NCI-H1694 (cell line): ENCODE data around the gene MPPE1.
A peak's percentile ranks its signal among the peaks of the same experiment; 100 is the strongest.

Source experiments
- DNase-seq: peaks from one replicate; lab custom pipeline; 2025; lab: John Stamatoyannopoulos, UW

Gene MPPE1

DNA sequence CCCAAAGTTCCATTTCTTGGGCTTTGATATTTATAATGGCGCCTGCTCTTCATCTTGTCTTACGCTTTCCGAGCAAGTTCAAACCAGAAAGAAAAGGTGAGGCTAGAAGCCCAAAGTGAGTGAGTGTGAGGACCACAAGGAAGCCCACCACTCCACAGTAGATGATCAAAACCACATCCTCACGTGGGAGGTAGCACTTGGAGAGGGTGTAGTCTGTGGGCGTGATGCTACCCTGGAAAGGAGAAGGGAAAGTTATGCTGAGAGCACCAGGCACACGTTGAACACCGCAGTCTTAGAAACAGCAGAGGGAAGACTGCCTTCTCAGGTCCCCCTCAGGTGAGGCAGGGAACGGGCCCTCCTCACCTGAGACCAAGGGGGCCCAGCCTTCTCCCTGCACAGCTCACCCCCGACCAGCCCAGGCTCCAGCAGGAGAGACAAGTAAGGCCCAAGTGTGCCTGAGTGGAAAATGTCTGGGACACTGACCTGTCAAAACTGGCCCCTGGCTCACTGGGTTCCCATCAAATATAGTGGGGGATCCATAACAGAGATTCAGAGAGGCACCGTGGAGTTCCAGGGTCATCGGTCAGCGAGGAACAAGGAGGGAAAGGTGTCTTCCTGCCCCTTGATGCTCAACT lies 23.6 kb downstream of the MPPE1 start:
- DNase-seq: no peak

DNA sequence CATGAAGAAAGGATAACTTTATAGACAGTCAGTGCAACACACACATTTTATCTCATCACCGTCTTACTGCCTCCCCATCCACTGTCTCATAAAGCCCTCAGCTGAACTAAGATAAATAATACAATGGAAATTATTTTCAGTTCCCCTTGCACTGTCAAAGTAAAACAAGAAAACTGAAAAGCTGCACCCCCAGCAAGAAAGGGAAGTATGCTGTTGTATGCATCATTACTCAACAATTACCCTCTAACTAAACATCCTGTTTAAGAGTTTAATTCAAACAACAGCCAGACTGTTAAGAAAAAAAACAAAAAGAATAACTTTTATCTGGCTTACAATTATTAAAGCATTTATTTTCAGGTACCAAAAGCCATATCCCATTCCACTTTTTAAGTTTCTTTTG lies 25.0 kb downstream of the MPPE1 start:
- no peak for DNase-seq

DNA sequence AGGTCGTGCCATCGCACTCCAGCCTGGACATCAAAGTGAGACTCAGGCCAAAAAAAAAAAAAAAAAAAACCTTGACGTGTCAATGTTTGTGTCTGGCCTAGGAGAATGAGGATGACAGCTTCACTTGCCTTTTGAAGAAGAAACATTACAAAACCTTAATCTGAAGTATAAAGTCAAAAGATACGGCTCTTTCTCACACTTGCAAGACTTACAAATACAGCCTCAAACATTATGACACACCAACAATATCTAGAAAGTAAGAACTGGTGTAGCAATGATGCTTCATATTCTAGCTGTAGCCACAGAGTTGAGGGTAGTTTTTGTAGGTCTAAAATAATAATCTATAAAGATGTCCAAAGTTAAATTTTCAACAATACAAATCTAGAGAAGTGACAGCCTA lies 25.5 kb downstream of the MPPE1 start:
- no peak for DNase-seq

DNA sequence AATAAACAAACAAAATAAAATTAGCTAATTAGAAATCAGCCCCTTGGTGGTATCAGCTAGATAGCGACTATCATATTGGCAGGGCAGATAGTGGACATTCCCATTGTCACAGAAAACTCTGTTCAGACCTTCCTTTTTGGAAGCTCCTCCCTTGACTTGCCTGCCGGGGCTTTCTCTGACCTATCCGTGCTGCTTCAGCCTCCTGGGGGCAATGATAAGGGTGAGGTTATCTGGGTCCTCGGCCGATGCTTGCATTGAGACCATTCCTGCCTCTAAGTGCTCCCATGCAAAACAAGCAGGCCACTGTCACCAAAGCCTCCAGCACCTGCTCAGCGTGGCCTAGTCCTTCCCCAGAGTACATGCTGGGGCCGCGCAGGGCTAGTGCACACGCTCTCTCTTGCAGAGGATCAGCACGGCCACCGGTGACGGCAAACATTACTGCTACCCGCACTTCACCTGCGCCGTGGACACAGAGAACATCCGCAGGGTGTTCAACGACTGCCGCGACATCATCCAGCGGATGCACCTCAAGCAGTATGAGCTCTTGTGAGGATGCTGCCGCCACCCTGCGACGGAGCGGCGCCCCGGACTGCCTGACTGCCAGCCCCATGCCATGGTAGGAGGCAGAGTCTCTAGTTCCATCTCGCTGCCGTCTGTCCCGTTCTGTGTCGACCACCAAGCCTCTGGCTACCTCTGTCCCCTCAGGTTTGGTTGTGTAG lies 27.4 kb downstream of the MPPE1 start:
- no peak for DNase-seq

DNA sequence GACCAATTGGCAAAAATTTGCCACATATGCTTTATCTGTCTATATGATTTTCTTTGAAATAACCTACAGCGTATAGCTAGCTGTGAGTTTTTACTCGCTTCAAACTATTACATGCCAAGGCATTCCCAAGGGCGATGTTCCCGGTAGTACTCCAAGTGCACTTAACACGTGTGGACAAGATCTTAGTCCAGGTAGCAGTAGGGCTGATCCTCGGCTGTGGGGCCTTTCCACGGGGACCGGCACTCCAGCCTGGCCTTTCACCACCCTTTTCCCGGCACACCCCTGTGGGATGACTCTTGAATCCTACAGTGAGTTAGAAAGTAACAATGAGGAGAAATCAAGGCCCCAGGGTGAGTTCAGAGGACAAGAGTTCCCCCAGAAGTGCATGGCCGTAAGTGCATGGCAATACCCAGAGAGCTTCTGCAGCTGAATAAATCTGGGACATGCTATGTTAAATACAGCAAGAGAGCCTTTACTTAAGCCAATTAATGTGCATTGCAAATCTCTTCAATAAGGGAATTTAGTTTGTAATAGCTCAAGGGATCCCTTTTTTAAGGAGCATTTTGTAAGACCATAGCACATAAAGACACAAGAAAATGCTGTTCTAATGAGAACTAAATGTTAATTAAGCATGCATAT lies 30.5 kb downstream of the MPPE1 start:
- DNase-seq: no peak

DNA sequence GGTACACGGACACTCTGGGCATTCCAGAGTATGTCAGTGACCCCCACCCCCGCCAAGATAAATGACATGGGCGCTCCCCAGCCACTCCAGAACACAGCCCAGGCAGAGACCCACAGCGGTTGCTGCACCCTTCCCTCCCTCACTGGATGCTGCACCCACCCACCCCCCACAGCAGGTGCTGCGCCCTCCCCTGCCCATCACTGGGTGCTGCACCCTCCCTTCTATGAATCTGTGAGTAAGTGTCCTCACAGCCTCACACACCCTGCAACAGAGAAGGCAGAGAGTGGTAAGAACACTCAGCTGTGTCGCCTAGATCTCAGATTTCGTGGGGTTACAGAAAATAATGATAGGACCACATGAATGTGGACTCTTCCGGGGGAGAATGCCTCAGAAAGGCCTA lies 33.4 kb downstream of the MPPE1 start:
- no peak for DNase-seq

DNA sequence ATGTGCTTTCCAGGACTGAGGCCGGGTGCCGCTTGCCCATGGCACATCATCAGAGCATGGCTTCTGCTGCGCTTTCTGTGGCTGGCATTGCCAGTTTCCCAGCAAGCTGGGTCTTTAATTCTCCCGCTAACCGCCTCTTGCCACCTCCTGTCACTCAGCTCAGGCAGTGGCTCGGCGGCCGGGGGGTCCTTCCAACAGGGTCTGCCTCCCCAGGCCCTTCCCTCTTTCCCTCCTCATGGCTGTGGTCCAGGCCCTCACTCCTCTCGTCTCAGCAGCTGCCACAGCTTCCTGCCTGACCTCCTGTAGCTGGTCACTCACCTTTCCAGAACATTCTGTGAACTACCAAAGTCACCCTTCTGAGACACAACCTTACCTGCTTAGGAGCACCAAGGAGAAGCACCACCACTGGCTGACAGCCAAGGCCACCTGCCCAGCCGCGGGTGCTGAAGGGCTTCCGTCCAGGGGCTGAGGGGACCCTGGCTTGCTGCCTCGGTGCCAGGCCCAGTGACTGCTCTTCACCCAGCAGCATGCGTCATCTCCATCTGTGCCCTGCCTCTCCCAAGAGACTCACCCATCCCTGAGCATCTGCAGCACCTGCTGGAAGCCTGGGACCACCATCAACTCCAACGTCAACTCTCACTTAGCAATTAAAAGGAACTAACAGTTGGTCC lies 34.3 kb downstream of the MPPE1 start:
- peak; percentile 50 for DNase-seq

DNA sequence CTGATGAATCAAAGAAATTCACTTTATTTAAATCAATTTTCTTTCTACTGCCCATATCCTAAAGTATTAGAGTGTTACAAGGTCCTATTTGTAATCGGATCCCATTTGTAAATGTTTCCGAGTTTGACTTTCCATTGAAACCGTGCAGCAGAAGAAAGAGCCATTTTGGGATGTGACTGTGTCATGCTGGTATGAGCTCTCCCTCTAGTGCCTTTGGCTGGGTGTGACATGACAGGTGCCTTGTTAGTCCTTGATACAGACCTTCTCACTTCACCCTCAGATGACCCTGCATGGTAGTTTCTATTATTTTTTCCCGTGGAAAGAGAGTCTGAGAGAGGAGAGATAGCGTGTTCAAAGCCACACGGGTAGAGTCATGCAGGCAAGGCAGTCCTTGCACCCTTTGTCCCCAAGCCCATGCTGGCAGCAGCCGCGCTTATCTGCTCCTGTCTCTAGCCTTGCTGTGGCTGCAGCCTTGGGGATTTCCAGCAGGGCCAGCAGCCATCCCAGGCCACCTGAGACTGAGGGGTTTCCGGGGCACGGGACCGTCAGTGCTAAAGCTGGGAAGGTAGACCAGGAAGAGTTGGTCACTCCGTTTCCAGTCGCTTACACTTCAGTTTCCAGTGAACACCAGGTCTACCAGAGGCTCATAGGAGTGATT lies 35.5 kb downstream of the MPPE1 start:
- peak; percentile 5 for DNase-seq

DNA sequence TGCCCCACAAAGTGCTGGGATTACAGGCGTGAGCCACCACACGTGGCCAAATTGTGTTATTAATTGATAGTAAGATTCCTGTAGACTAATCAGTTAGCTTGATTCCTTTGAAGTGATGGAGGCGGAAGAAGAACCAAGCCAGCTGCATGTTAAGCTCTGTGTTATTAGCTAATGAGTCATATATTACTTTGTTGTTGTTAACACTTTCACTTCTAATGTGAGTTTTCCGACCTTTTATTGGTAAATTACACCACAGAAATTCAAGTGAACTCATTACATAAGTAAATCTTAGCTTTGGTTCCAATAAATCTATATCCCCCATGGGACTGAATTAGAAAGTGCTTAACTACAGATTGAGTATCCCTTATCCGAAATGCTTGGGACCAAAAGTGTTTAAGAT lies 36.6 kb downstream of the MPPE1 start:
- no peak for DNase-seq

DNA sequence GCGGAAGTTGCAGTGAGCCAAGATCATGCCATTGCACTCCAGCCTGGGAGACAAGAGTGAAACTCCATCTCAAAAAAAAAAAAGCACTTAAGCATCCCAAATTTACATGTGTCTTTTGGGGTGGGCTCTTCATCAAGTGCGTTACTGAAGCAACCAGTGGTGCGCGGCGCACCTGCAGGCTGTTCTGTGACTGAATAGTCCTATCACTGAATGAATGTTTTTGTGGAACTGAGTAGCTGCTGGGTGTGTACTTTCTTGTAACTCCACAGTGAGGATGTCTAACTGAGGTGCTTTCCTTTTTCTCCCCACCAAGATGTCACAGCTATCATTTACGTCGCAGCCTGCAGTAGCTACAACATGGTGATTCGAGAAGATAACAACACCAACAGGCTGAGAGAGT lies 39.9 kb downstream of the MPPE1 start:
- DNase-seq: no peak

DNA sequence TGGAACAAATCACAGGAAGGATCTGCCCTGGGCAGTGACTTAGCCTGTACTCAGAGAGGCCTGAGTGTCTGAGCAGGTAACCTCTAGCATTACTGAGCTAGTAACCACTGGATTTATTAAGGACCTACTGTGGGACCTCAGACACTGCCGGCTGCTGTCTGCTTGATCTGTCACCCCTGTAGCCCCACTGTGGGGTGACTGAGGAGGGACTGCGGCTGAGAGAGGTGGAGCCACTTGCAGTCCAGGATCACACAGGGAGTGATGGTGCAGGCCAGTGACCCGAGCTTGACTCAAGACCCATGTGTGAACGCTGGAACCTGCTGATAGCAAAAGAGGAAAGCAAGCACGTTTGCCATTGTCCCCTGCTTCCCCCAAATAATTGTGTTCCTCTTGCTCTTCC lies 41.4 kb downstream of the MPPE1 start:
- DNase-seq: no peak

DNA sequence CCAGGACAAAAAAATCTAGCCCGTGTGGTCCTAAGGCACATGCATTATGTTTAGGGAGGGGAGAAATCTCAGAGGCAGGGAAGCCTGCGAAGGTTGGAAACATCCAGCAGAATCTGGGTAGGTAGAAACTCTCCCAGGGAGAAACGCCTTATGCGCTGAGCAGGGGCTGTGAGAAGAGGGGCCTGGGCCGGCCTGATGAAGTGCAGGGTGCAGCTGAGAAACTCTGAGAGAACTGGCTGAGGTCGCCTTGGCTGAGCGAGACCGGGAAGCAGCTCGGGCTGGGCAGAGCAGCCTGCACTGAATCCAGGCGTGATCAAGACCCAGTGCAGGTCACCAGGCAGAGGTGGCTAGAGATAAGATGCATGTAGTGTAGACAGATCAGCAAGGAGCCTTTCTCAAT lies 41.8 kb downstream of the MPPE1 start:
- no peak for DNase-seq

DNA sequence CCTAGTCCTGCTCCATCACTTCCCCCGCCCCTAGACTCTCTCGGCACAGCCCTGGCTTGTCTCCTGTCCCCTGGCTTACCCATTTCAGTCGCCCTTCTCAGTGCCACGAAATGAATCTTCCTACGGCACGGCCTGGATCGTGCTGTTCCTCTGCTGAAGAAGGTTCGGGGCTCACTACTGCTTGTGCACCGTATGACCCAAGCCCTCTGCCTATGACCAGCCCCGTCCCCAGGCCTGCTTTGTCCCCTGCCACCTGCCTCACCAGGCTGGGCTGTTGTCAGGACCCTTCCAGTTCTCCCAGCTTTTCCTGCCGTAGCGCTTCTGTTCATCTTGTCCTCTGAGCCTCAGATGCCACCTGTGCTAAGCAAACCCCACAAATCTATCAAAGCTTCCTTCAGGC lies 43.0 kb downstream of the MPPE1 start:
- no peak for DNase-seq

DNA sequence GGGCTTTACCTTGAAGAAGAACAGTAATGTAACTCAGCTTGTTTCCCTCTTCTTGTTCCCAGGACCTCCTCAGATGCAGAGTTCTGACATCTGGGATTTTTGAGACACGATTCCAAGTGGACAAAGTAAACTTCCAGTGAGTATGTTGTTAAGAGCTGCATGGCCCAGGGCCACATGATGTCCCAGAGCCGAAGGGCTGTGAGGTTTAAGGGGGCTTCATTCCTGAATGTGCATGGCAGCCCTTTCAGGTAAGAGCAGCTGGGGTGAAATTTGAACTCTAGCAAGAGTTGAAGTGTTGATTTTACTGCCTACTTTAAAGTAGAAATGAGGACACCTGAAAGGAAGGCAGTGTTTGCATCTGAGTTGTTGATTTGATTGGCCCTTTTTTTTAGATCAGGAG lies 43.6 kb downstream of the MPPE1 start:
- DNase-seq: no peak

DNA sequence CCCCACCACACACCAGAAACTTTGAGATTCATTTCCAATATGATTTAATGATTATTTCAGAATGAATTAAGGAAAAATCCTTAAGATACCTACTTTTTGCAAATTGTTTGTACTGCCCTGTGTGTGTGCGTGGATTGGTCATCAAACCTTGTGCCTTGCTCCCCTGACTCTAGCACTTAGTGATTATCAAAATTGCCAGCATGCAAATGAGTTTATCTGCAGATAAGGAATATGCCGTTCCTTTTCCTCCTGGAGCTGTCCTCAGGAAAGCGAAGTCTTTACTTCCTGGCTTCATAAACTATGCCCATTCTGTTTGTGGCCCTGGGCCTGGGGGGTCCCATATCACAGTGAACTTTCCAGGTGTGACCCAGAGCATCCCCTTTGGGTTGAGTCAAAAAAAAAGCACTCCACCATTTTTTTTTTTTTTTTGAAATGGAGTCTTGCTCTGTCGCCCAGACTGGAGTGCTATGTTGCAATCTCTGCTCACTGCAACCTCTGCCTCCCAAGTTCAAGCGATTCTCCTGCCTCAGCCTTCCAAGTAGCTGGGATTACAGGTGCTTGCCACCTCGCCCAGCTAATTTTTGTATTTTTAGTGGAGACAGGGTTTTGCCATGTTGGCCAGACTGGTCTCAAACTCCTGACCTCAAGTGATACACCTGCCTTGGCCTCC lies 45.5 kb downstream of the MPPE1 start:
- DNase-seq: no peak

DNA sequence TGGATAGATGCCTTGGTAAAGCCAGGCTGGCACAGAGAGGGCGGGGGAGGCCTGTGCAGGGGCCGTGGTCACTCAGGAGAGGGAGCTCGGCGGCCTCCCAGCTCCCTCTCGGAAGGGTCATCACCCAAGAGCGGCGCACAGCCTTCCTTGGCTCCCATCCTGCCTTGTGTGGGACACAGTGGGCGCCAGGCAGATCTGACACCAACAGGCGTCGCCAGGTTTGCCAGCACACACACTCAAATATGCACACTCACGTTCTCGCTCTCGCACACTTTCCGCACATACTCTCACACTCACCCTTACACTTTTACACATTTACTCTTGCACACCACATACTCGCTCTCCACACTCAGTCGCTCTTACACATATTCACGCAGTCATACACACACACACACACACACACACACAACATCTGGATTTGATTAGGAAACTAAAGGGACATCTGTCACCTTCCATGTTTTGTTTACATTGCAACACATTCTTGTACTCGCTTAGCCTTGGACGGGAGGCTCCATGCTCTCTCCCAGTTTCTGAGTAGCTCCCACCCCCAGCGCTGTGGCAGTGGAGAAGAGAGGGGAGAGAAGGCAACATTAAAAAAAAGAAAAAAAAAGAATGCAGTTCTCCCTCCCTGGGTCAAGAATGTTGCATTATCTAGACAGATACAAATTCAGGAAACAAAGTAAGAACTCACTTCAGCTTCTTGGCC lies 46.4 kb downstream of the MPPE1 start:
- DNase-seq: no peak

DNA sequence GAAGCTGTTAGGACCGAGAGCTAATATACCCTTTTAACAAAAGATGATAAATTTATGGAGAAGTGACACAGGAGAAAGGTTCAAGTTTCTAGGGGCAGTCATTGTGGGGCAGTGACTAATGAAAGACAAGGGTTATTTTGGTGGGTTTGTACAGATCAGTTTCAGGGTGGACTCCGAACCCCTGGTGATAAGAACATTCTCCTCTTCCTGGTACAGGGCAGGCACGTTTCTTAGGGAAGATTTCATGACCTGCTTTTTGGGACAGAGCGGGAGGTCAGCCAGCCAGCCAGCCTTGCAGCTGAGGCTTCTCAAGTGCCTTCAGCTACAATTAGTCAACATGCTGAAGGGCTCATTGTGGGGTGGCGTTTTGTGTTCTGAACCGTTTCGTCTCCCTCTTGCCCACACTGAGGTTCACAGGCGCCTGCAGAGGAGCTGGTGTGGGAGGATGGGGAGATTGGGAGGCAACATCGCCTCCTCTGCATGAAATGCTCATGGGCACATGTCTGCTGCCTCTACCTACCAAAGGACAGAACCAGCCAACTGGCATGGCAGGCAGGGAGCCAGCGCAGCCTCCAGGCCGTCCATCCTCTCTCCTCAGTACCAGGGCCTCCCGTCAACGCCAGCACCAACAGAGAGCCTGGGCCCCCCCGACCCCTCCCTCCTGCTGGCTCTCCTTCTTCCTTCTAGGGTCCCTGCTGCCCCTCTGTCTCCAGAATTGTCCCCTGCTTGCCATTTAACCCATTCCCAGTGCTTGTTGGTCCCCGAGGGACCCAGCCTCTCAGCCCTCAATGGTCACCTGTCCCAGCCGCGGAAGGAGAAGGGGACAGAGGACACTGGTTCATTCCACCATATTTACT lies 47.3 kb downstream of the MPPE1 start:
- no peak for DNase-seq

DNA sequence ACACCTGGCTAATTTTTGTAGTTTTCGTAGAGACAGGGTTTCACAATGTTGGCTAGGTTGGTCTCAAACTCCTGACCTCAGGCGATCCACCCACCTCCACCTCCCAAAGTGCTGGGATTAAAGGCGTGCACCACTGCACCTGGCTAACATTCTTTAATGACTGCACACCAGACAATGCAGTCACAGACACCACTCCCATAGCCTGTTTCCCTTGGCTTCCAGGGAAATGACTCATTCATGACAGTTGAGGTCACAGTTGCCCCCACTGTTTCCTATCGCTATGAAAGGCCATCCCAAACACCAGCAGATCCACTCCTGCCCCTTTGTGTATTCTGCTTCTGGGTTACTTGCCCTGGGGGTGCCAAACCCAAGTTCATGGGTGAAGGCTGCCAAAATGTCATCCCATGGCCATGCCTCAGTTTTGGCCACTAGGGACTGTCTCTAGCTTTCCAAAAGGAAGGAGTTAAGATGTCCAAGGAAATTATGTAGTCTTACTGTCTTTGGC lies 48.2 kb downstream of the MPPE1 start:
- no peak for DNase-seq

DNA sequence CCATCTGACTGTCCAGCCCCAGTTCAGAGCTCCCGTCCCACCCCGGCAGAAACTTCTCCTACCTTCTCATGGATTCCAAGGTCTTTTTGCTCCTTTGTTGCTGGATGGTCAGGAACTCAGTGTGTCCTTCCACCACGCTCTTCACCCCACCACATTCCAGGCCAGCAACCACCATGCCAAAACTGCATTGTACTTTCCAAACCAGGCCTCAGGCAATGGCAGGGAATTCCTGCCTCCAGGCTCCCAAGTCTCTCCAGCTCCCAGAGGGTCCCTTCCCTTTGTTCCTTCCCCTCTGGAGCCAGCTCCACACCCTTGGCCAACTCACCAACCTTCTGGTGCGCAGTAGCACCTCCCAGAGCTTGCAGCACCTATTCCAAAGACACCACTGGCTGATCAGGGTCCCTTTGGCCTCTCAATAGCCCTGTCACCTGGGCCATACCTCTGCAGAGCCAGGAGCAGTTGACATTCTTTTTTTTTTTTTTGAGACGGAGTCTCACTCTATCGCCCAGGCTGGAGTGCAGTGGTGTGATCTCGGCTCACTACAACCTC lies 48.8 kb downstream of the MPPE1 start:
- DNase-seq: no peak
